Measurements from ENCODE around the gene CDH5.

CDH5 gene, protein sequence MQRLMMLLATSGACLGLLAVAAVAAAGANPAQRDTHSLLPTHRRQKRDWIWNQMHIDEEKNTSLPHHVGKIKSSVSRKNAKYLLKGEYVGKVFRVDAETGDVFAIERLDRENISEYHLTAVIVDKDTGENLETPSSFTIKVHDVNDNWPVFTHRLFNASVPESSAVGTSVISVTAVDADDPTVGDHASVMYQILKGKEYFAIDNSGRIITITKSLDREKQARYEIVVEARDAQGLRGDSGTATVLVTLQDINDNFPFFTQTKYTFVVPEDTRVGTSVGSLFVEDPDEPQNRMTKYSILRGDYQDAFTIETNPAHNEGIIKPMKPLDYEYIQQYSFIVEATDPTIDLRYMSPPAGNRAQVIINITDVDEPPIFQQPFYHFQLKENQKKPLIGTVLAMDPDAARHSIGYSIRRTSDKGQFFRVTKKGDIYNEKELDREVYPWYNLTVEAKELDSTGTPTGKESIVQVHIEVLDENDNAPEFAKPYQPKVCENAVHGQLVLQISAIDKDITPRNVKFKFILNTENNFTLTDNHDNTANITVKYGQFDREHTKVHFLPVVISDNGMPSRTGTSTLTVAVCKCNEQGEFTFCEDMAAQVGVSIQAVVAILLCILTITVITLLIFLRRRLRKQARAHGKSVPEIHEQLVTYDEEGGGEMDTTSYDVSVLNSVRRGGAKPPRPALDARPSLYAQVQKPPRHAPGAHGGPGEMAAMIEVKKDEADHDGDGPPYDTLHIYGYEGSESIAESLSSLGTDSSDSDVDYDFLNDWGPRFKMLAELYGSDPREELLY

DNA sequence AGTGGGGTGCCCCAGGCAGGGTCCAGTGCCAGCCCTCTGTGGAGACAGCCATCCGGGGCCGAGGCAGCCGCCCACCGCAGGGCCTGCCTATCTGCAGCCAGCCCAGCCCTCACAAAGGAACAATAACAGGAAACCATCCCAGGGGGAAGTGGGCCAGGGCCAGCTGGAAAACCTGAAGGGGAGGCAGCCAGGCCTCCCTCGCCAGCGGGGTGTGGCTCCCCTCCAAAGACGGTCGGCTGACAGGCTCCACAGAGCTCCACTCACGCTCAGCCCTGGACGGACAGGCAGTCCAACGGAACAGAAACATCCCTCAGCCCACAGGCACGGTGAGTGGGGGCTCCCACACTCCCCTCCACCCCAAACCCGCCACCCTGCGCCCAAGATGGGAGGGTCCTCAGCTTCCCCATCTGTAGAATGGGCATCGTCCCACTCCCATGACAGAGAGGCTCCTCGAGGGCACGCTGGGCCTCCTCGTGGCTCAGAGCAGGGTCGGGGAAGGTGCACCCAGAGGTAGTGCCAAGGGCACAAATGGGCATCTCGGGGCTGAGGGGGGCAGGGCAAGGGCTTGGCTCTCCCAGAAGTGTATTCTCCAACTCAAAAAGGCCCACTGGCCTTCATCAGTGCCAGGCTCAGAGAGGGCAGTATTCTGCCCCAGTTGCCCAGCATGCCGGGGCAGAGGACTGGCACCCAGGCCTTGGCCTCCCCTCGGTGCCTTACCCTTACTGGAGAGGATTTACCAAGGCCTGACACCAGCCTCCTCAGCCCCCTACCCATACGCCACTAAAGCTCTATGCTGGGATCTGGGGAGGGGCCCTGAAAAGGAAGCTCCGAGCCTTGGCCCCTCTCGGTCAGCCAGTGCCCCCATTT is at the start of gene CDH5:
Gene CDH5, plus strand, starts transcription at position 259 of the 867 bp plus-strand sequence. CDS start 12,647 bp downstream, outside the sequence.
- no peak for DNase-seq (ENCODE audit: extremely low read depth, low read depth)
- TF ChIP-seq, protein P1, sequence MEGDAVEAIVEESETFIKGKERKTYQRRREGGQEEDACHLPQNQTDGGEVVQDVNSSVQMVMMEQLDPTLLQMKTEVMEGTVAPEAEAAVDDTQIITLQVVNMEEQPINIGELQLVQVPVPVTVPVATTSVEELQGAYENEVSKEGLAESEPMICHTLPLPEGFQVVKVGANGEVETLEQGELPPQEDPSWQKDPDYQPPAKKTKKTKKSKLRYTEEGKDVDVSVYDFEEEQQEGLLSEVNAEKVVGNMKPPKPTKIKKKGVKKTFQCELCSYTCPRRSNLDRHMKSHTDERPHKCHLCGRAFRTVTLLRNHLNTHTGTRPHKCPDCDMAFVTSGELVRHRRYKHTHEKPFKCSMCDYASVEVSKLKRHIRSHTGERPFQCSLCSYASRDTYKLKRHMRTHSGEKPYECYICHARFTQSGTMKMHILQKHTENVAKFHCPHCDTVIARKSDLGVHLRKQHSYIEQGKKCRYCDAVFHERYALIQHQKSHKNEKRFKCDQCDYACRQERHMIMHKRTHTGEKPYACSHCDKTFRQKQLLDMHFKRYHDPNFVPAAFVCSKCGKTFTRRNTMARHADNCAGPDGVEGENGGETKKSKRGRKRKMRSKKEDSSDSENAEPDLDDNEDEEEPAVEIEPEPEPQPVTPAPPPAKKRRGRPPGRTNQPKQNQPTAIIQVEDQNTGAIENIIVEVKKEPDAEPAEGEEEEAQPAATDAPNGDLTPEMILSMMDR (IDR thresholded peaks at IDR 0.05; ENCODE audit: low read depth, low read length), result no peak

DNA sequence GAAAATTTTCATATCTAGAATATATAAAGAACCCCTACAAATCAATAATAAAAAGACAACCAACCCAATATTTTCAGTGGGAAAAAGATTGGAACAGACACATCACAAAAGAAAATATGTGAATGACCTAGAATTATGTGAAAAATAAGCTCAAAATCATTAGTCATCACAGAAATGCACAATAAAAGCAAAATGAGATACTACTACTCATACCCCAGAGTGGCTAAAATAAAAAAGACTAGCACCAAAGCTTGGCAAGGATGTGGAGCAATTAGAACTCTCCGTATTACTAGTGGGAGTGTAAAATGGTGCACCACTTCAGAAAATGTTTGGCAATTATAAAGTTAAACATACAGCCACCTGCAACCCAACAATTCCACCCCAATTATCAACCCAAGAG is 48.0 kb upstream of the CDH5 start:
- TF ChIP-seq, protein P1 (IDR thresholded peaks at IDR 0.05; ENCODE audit: low read depth, low read length), result no peak
- DNase-seq (ENCODE audit: extremely low read depth, low read depth), result no peak

DNA sequence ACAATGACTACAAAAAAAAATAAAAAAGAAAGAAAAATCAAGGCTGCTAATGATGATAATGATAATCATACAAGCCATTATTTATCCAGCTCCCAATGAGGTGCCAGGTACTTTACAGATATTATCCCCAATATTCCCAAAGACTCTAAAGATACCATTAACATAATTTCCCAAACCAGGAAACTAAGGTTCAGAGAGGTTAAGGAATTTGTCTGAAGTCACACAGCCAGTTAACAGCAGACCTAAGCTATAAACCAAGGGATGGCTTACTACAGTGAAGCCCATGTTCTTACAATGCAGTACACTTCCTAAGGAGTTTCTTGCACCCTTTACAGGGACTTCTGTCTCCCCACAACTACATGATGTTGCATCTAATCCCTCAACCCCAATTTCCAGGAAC is 45.7 kb upstream of the CDH5 start:
- TF ChIP-seq, protein P1 (IDR thresholded peaks at IDR 0.05; ENCODE audit: low read depth, low read length), result no peak
- DNase-seq (ENCODE audit: extremely low read depth, low read depth), result no peak

DNA sequence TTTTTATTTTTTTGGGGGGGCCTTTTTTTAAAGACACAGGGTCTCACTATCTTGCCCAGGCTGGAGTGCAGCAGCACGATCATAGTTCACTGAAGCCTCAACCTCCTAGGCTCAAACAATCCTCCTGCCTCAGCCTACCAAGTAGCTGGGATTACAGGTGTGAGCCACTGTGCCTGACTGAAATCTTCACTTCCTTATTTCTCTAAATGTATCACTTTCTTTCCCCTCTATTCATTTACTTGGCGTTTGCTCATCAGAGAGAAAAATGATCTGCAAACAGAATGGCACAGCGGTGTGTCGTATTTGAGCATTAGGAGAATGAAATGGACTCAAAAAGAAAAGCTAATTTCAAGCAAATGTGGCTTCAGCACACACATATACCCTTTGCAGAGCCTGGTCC is 44.3 kb upstream of the CDH5 start:
- TF ChIP-seq, protein P1 (IDR thresholded peaks at IDR 0.05; ENCODE audit: low read depth, low read length), result no peak
- no peak for DNase-seq (ENCODE audit: extremely low read depth, low read depth)

DNA sequence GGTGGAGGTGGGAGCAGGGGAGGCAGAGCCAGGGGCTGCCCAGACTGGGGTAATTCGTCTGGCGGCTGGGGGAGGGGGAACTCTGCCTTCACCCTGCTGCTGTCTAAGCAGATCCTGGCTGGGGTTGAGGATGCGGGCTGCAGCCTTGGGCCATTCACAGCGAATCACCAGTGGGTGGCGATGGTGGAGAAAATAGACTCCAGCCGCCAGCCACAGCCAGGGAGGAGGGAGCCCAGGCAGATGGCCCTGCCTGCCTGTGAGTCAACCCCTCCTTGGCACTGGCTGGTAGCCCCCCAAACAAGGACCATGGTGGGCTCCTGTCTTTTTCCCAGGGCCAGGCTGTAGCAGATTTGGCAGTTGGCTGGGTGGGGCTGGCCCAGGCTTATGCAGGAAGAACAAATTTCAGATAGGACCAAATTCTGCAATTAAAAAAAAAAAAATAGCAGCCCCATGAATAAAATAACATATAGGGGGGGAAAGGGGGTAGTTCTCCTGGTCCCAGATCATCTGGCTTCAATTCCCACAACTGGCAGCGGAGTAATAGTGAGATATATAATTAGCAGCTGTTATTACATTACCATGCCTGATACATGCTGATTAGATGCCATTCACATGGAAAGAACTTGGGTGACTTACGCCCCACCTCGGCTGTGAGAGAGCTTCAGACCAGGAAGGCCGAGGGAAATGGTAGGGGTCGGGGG is 41.5 kb upstream of the CDH5 start:
- DNase-seq (ENCODE audit: extremely low read depth, low read depth), result no peak
- TF ChIP-seq, protein P1 (IDR thresholded peaks at IDR 0.05; ENCODE audit: low read depth, low read length), result no peak; the same call in 1 of the 2 replicates

DNA sequence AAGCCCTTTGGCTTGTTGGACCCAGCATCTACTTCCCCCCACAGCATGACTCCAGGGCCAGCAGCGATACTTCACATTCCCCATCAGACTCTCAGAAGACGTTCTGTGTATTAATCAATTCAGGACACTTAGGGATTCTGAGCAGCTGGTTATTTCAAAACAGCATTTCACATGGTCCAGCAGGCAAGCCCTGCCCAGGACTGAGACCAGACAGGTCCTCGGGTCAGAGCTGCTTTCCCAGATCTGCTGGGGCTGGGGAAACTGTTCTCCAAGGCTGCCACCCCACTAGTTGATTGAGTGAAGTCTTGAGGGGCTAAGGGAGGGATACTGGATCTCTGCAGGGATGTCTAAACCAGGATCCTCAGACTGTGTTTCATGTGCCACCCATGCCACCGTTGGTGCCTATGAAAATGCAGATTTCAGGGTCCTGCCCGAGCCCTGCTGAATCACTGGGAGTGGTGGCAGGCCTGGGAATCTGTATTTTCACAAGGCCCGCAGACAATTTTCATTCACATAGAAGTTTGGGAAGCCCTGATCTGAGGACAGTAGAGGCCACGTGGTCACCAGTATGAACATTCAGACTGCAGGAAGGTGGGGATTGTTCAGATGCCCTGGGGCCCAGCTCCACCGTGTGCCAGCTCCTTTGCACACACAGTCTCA is 40.6 kb upstream of the CDH5 start:
- TF ChIP-seq, protein P1 (IDR thresholded peaks at IDR 0.05; ENCODE audit: low read depth, low read length), result no peak
- no peak for DNase-seq (ENCODE audit: extremely low read depth, low read depth)

All from AG09319 (cell line).